ENCODE data around the gene HYDIN.
"Not testable (repeated sequence)": the region's sequence is repeated elsewhere in the genome, so short reads cannot be mapped to it uniquely, and the experiment has no call there.

The HYDIN gene

GRCh38 chr16:70851299-70851698, 379.2 kb downstream of the HYDIN start:
- DNase-seq (ENCODE audit: low read depth in 2 of 2) = not testable (repeated sequence)

- DNase-seq (ENCODE audit: low read depth in 2 of 2) = not testable (repeated sequence)
Observed at GRCh38 chr16:70823498-70824118, 406.9 kb downstream of the HYDIN start.

- not testable (repeated sequence) for DNase-seq (ENCODE audit: low read depth in 2 of 2)
Observed at GRCh38 chr16:70822734-70823133, 407.8 kb downstream of the HYDIN start.

GRCh38 chr16:70818088-70818487, 412.4 kb downstream of the HYDIN start:
- DNase-seq (ENCODE audit: low read depth in 2 of 2) = not testable (repeated sequence)

GRCh38 chr16:70809392-70810060, 421.0 kb downstream of the HYDIN start:
- DNase-seq (ENCODE audit: low read depth in 2 of 2) = no peak

- no peak for DNase-seq (ENCODE audit: low read depth in 2 of 2)
Observed at GRCh38 chr16:70808371-70808770, 422.2 kb downstream of the HYDIN start.

- no peak for DNase-seq (ENCODE audit: low read depth in 2 of 2)
Observed at GRCh38 chr16:70805787-70806186, 424.7 kb downstream of the HYDIN start.

GRCh38 chr16:70805380-70805779, 425.1 kb downstream of the HYDIN start:
- no peak for DNase-seq (ENCODE audit: low read depth in 2 of 2)

- no peak for DNase-seq (ENCODE audit: low read depth in 2 of 2)
Observed at GRCh38 chr16:70804734-70805169, 425.8 kb downstream of the HYDIN start.

GRCh38 chr16:70804153-70804733, 426.3 kb downstream of the HYDIN start:
- DNase-seq (ENCODE audit: low read depth in 2 of 2) = no peak

- DNase-seq (ENCODE audit: low read depth in 2 of 2) = no peak
Observed at GRCh38 chr16:70803319-70803718, 427.2 kb downstream of the HYDIN start.

- DNase-seq (ENCODE audit: low read depth in 2 of 2) = no peak
Observed at GRCh38 chr16:70801611-70802010, 428.9 kb downstream of the HYDIN start.

GRCh38 chr16:70800781-70801480, 429.6 kb downstream of the HYDIN start, which contains the start of gene VAC14:
TSS of gene VAC14 (minus strand) at chr16:70801158. CDS start at chr16:70800900, 258 bp downstream.
- peak; percentile 92 for DNase-seq (ENCODE audit: low read depth in 2 of 2)

- DNase-seq (ENCODE audit: low read depth in 2 of 2) = no peak
Observed at GRCh38 chr16:70800311-70800710, 430.2 kb downstream of the HYDIN start.

- no peak for DNase-seq (ENCODE audit: low read depth in 2 of 2)
Observed at GRCh38 chr16:70796301-70796700, 434.2 kb downstream of the HYDIN start.

- DNase-seq (ENCODE audit: low read depth in 2 of 2) = no peak
Observed at GRCh38 chr16:70795296-70795912, 435.1 kb downstream of the HYDIN start.

- DNase-seq (ENCODE audit: low read depth in 2 of 2) = no peak
Observed at GRCh38 chr16:70793851-70794502, 436.5 kb downstream of the HYDIN start.

GRCh38 chr16:70790815-70791214, 439.7 kb downstream of the HYDIN start:
- DNase-seq (ENCODE audit: low read depth in 2 of 2) = no peak

- DNase-seq (ENCODE audit: low read depth in 2 of 2) = no peak
Observed at GRCh38 chr16:70789595-70790447, 440.7 kb downstream of the HYDIN start.

Measured in activated CD8-positive, alpha-beta memory T cell treated with anti-CD3 and anti-CD28 coated beads for 4 hours (primary cell).